GM21515 (cell line): Measurements from ENCODE around the gene IL23A.

Experiments
- ATAC-seq: cut with Tn5 transposase; IDR thresholded peaks from one replicate; pipeline ENCODE4 v1.9.1; 2021; ENCODE audit not compliant: unreplicated experiment

The IL23A gene

DNA sequence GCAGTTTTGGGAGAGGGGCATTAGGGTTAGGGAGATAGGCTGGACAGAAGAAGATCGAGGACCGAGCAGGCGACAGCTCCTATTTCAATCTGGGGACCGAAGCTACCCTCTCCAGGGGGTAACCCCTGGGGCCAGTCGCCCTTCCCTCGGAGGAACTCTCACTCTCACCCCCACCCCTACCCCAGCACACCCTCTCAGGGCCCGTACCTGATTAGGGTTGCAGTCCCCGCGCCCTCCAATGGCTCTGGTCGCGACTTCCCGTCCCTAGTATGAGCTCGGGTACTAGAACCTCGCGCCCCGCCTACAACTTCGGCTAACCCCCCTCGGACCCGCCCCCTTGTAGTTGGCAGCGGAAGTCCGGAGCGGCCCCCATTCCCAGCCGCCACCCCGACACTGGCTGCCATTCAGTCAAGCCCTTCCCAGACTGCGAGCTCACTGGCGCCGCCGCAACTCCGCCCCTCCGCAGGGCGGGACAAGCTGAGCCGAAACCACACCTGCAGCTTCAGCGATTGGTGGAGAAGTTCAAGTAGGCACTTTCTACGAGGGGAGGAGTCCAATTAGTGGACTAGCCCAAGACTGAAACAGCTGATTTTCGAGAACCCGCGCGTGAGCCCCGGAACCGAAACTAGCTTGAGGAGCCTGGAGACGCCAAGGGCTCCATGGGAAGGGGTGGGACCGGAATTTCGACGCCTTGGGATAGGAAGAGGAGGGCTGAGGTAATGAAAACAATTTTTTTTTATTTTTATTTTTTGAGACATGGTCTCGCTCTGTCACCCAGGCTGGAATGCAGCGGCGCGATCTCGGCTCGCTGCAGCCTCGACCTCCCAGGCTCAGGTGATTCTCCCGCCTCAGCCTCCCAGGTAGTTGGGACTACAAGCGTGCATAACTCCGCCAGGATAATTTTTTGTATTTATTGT, 21.4 kb downstream of the IL23A start, which contains the start of gene STAT2:
TSS of gene STAT2 (minus strand) at position 257 of the 917 bp plus-strand sequence. CDS start 3,536 bp downstream, outside the sequence.
- ATAC-seq: peak; percentile 94

DNA sequence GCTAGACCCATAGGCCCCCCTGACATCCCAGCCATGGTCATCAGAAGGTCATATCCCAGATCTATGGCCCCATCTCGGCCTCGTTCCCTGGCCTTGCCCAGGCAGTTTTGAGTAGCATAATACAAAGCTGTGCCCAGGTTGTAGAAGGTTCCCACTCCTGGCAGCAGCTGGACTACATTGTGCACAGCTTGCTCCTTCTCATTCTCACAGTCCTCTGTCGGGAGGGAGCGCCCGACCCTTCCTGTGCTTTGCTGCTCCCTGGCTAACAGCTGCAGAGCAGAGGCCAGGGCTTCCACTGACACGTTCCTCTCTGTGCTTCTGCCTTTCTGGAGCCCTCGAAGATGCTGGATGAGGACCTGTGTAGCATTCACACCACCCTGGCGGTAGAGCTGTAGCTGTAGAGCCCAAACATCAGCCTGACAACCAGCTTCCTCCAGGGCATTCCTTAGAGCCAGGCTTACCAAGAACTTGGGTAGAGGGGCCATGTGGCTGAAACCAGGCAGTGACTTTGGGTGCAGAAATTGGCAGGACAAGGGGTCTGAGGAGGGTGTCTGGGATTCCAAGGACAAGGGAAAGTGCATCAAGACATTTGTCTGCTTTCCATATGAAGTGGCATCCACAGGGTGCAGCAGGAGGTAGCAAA, 22.9 kb downstream of the IL23A start:
- ATAC-seq: no peak

GRCh38 chr12:56362130-56363059, 23.7 kb downstream of the IL23A start, which contains the start of gene APOF:
Gene APOF, minus strand, starts transcription at chr12:56362857. Its CDS starts 112 bp downstream, at chr12:56362745.
- no peak for ATAC-seq

DNA sequence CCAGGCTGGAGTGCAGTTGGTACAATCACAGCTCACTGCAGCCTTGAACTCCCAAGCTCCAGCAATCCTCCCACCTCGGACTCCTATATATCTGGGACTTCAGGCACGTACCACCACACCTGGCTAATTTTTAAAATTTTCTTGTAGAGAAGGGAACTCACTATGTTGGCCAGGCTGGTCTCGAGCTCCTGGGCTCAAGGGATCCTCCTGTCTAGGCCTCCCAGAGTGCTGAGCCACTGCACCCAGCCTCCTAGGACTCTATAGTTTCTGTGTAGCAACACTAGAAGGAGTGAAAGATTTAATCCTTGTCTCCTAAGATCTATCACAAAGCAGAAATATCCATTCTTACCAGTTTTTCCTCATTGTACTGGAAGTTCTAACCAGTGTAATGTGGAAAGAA, 28.3 kb downstream of the IL23A start:
- ATAC-seq: no peak

DNA sequence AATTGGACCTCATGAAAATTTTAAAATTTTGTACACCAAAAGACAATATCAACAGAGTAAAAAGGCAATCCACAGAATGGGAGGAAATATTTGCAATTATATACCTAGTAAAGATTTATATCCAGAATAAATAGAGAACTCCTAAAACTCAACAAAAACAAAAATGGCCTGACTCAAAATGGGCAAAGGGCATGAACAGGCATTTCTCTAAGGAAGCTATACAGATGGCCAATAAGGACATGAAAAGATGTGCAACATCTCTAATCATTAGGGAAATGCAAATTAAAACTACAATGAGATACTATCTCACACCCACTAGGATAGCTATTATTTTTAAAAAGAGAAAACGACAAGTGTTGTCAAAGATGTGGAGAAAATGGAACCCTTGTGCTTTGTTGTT, 34.8 kb downstream of the IL23A start:
- ATAC-seq: no peak

- peak; percentile 30 for ATAC-seq
Observed at GRCh38 chr12:56374726-56375597, 36.3 kb downstream of the IL23A start.

DNA sequence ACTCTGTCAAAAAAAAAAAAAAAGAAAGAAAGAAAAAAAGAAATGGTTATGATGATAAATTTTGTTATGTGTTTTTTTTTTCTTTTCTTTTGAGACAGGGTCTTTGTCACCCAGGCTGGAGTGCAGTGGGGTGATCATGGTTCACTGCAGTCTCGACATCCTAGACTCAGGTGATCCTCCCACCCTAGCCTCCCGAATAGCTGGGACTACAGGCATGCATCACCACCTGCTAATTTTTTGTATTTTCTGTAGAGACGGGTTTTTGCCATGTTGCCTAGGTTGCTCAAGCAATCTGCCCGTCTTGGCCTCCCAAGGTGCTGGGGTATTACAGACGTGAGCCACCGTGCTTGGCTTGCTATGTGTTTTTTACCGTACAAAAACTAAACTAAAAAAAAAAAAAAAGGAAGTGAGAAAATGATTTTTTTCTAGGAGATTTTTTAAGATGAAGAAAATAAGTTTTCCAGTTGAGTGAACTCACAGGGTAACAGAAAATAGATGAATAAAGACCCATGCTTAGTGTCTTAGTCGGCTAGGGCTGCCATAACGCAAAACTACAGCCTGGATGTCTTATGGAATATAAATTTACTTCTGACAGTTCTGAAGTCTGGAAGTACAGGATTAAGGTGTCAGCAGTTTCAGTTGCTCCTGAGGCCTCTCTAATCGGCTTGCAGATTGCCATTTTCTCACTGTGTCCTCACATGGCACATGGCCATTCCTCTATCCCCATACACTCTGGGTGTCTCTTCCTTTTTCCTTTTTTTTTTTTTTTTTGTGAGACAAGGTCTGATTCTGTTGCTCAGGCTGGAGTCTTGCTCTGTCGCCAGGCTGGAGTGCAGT, 37.1 kb downstream of the IL23A start:
- peak; percentile 67 for ATAC-seq

DNA sequence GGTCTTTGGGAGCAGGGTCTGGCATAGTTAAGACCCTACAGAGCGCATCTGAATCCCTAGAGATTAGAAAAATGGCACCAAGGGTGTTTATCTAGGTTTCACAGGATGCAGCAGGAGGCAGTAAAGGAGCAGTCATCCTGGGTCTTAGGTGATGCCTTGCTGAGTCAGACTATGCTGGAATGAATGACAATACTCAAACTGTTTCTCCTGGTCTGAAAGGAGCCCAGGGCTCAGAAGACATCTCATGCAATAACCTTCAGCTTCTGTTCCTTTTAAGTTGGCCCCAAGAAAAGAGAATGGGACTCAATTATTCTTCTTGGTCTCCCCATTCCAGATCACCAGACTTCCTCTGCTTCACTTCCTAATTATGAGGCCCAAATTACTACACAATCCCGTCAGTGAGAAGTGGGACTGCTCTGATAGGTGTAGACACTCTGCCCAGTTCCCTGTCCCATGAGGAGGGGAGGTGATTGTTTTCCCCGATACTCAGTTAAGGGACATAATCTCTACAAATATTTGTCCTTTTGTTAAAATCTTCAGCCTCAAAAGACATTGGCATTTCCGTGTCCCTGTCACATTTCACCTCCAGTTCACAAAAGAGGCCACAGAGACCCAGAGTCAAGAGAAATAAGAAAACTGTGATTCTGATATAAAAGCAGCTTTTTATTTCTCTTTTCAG, 38.8 kb downstream of the IL23A start:
- ATAC-seq: no peak

DNA sequence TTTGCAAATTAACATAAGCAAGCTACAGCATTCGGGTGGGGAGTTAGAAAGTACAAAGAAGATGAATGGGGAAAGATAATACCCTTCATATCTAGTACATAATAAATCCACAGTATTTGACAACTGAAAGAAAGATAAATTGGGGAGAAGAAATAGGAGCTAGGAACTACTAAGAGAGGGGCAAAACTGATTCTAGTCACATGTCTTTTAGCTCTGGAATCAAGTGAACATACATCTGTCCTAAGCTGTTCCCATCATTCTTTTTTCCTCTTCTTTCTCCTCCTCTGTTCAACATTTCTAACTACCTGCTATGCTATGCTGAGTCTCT, 39.3 kb downstream of the IL23A start:
- no peak for ATAC-seq

DNA sequence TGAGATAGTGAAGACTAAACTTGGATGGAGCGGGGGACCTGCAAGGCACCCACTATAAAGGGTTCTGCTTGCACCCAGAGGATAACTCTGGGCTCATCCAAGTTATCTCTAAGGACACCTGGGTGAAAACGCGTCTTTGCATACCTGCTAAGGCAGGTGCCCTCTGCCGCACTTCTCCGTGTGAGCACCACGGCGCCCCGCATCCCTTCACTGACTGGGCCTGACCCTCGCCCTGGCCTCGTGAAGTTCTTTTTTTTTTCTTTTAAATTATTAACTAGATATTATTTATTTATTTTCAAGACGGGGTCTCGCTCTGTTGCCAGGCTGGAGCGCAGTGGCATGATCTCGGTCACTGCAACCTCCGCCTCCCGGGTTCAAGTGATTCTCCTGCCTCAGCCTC, 43.9 kb downstream of the IL23A start:
- ATAC-seq: no peak

DNA sequence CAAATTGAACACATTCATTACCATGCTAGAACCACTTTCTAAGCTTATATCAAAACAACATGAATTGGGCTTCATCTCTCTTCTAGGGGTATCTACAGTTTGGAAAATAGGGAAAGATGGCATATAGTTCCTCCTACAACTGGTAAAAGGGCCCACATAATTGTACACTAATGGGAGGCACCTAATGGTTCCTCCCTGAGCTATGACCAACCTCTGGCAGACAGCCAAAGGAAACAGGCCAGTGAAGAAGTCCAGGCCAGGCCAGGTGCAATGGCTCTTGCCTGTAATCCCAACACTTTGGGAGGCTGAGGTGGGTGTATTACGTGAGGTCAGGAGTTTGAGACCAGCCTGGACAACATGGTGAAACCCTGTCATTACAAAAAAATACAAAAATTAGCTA, 47.2 kb downstream of the IL23A start:
- ATAC-seq: no peak

DNA sequence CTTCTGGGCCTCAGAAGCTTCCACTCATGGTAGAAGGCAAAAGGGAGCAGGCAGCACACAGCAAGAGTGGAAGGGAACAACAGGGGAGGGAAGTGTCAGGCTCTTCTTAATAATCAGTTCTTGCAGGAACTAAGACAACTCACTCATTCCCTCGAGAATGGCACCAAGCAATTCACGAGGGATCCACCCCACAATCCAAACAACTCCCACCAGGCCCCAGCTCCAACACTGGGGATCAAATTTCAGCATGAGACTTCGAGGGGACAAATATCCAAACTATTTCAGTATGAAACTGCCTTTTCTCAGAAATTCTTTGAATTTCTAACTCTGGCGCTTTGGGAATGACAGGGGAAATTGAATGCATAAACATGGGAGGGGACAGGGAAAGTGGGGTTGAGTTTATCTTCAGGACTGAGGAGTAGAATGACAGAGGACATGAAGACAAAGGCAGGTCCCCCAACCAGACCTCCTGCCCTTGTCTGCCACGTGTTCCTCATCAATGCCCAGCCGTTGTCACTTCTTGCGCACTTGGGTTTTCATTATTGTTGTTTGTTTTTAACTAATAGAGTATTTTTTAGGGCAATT, 48.6 kb downstream of the IL23A start:
- ATAC-seq: no peak

DNA sequence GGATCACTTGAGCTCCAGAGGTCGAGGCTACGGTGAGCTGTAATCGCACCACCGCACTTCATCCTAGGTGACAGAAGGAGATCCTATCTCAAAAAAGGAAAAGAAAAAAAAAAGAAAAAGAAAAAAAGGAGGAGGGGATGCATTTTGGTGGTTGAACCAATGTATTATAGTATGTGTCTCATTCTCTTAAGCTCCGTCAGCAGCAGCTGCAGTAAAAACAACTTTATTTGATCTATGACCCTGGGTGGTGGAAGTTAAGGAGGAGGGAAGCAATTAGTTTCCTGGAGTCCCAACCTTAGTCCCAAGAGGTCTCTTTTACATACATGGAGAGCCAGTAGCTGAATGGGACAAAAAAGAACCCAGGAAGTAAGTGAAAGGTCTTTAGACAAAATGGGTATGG, 50.7 kb downstream of the IL23A start:
- ATAC-seq: no peak
